Activated naive CD8-positive, alpha-beta T cell treated with anti-CD3 and anti-CD28 coated beads, Interleukin-2, amount 10 ng/mL, durations not matched to agents 7 days and 5 days (primary cell): ENCODE results near the gene LCN12. TPM values are rescaled to one million over a fixed set of nuclear protein-coding genes. Genes with fewer than 3 reads are reported as not detected.
A peak's percentile ranks its signal among the peaks of the same experiment; 100 is the strongest.

Source experiments
- ATAC-seq: fragments of 150-1000 bp; cut with Tn5 transposase; one replicate; pipeline ENCODE4 v1.10.0; 2021; ENCODE audit warnings: low read depth, moderate library complexity
- POLR2A ChIA-PET: fragments of 350-600 bp; sonication (Branson Sonifier 250); formaldehyde crosslinking; loops from one replicate; lab custom pipeline; 2021; ENCODE audit warnings: antibody characterized with exemption; lab: Charles Lee
- DNase-seq: peaks from one replicate; pipeline ENCODE4 v3.0.0; 2021
- H3K27ac Mint-ChIP-seq: one replicate; pipeline ENCODE4 v1.8.0; 2022; ENCODE audit warnings: mild to moderate bottlenecking, mixed read lengths
- H3K27me3 Mint-ChIP-seq: one replicate; pipeline ENCODE4 v1.8.0; 2022; ENCODE audit warnings: mild to moderate bottlenecking, moderate library complexity, mixed read lengths
- H3K36me3 Mint-ChIP-seq: one replicate; pipeline ENCODE4 v1.8.0; 2021; ENCODE audit warnings: mild to moderate bottlenecking, mixed read lengths
- H3K4me1 Mint-ChIP-seq: one replicate; pipeline ENCODE4 v1.8.0; 2021; ENCODE audit warnings: mixed read lengths
- H3K4me3 Mint-ChIP-seq: one replicate; pipeline ENCODE4 v1.8.0; 2022; ENCODE audit warnings: mild to moderate bottlenecking, moderate library complexity, mixed read lengths
- H3K9me3 Mint-ChIP-seq: one replicate; pipeline ENCODE4 v1.8.0; 2021; ENCODE audit warnings: mixed read lengths
- total RNA-seq, 2 experiments: library from RNA; stranded (reverse); gene quantifications; one replicate each; pipeline ENCODE4 v1.2.3, GENCODE V29; 2021

The LCN12 gene
- total RNA-seq, 2 experiments from 2014 or later, result 0.91 to 1.1 TPM

GRCh38 chr9:136991993-136992818, 40.1 kb downstream of the LCN12 start, which contains the start of gene PAXX:
TSS of gene PAXX (plus strand) at chr9:136992422. CDS start at chr9:136992444, 22 bp downstream.
- Mint-ChIP-seq H3K36me3 (peaks cover 2% of the 10 kb centered on the region), H3K9me3 (no peaks in the 10 kb centered on the region), H3K27me3 (peaks cover 22% of the 10 kb centered on the region), H3K4me3 (peak within 1 kb of the TSS; percentile 85), H3K4me1 (peaks cover 17% of the 10 kb centered on the region), H3K27ac (peak within 1 kb of the TSS; percentile 82)
- peak; percentile 99 for DNase-seq
- POLR2A ChIA-PET, result interaction anchor here (0.7 to 2.2 kb wide), 20 partner anchors 8 to 249 kb away, joined by 3 to 19 read pairs (median 6); partner anchors contain the start of genes AJM1, FBXW5, FUT7 and LCNL1
- peak; percentile 81 for ATAC-seq

DNA sequence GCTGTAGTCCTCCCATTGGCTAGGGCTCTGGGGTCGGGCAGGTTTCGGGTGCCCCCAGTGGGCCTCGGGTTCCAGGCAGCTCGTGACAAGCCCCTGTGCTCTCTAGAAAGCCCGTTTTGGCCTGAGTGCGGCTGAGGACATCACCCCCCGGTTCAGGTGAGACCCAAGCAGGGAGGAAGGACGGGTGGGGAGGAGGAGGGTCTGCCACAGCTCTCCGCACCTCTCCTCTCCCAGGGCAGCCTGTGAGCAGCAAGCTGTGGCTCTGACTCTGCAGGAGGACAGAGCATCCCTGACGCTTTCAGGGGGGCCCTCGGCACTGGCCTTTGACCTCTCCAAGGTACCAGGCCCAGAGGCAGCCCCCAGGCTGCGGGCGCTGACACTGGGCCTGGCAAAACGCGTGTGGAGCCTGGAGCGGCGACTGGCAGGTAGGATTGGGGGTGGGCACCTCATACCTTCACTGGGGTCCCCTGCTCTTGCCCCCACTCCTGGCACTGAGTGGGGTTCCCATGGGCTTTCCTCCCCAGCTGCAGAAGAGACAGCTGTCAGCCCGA, 40.8 kb downstream of the LCN12 start:
- DNase-seq (no peak), ATAC-seq (peak; percentile 1)
- peaks cover 21% of the 10 kb centered on the region for H3K4me1 Mint-ChIP-seq
- peaks cover 2% of the 10 kb centered on the region for H3K36me3 Mint-ChIP-seq
- peak overlapping the region; percentile 82 for H3K27ac Mint-ChIP-seq
- H3K27me3 Mint-ChIP-seq, result peaks cover 15% of the 10 kb centered on the region
- H3K4me3 Mint-ChIP-seq, result peak overlapping the region; percentile 85
- POLR2A ChIA-PET, result interaction anchor here (0.7 to 2.2 kb wide), 18 partner anchors 7 to 248 kb away, joined by 3 to 19 read pairs (median 6); partner anchors contain the start of genes FBXW5, LCNL1, MAN1B1 and PTGDS
- no peaks in the 10 kb centered on the region for H3K9me3 Mint-ChIP-seq

- Mint-ChIP-seq H3K4me3 (no peak overlapping the region), H3K27ac (no peak overlapping the region), H3K27me3 (peaks cover 10% of the 10 kb centered on the region), H3K4me1 (peaks cover 29% of the 10 kb centered on the region), H3K36me3 (peaks cover 2% of the 10 kb centered on the region), H3K9me3 (no peaks in the 10 kb centered on the region)
- DNase-seq (no peak), ATAC-seq (no peak)
- POLR2A ChIA-PET, result interaction anchor here (1.1 to 1.5 kb wide), 2 partner anchors 32 to 40 kb away, joined by 4 read pairs; no protein-coding TSS in a partner anchor
Measured at GRCh38 chr9:136994180-136994887, 42.3 kb downstream of the LCN12 start.

DNA sequence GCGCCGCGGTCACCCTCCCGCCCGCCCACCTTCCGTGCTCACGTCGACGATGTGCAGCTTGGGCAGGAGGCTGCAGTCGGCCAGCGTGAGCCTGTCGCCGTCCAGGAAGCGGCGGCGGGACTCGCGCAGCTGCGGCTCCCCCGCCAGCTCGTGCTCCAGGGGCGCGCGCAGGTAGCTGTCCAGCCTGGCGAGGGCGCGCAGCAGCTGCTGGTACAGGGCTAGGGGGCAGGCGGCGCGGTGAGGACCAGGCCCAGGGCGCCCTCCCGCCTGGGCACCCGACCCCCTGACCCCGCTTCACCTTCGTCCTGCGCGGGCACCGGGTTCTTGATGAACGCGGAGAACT, 42.8 kb downstream of the LCN12 start:
- POLR2A ChIA-PET, result no interaction called here
- Mint-ChIP-seq H3K4me1 (peaks cover 31% of the 10 kb centered on the region), H3K27ac (no peak overlapping the region), H3K27me3 (peaks cover 5% of the 10 kb centered on the region), H3K4me3 (no peak overlapping the region), H3K9me3 (no peaks in the 10 kb centered on the region), H3K36me3 (peaks cover 2% of the 10 kb centered on the region)
- DNase-seq (no peak), ATAC-seq (no peak)

DNA sequence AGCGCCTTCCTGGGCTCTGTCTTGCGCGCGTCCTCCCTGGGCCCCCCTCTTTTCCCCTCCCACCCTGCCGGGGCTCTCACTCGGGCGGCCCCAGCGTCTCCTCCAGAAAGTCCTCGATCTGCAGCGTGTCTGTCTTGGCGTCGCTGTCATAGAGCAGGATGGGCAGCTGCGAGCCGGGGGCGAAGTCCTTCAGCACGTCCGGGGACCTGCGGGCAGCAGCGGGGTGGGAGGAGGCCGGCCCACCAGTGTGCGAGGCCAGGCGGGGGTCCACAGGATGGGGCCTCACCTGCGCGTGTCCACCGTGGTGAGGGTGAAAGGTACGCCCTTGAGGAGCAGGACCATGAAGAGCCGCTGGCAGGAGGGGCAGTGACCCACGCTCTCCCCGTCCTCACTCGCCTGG, 43.3 kb downstream of the LCN12 start:
- no peak overlapping the region for H3K4me3 Mint-ChIP-seq
- peaks cover 36% of the 10 kb centered on the region for H3K4me1 Mint-ChIP-seq
- H3K36me3 Mint-ChIP-seq, result peaks cover 2% of the 10 kb centered on the region
- H3K27ac Mint-ChIP-seq, result no peak overlapping the region
- DNase-seq (no peak), ATAC-seq (no peak)
- peaks cover 2% of the 10 kb centered on the region for H3K27me3 Mint-ChIP-seq
- POLR2A ChIA-PET, result interaction anchor here (0.5 to 1.7 kb wide), 9 partner anchors 17 to 474 kb away, joined by 3 to 10 read pairs (median 3); partner anchors contain the start of gene MAN1B1
- H3K9me3 Mint-ChIP-seq, result no peaks in the 10 kb centered on the region

GRCh38 chr9:136995772-136996311, 43.8 kb downstream of the LCN12 start:
- peak overlapping the region; percentile 80 for H3K27ac Mint-ChIP-seq
- peaks cover 2% of the 10 kb centered on the region for H3K36me3 Mint-ChIP-seq
- DNase-seq (no peak), ATAC-seq (no peak)
- POLR2A ChIA-PET, result interaction anchor here (0.5 to 1.7 kb wide), 11 partner anchors 17 to 474 kb away, joined by 3 to 10 read pairs (median 3); partner anchors contain the start of genes C8G and MAN1B1
- H3K9me3 Mint-ChIP-seq, result no peaks in the 10 kb centered on the region
- H3K27me3 Mint-ChIP-seq, result peaks cover 4% of the 10 kb centered on the region
- H3K4me1 Mint-ChIP-seq, result peaks cover 39% of the 10 kb centered on the region
- H3K4me3 Mint-ChIP-seq, result peak overlapping the region; percentile 64

GRCh38 chr9:136996361-136997292, 44.6 kb downstream of the LCN12 start, which contains the start of gene CLIC3:
TSS of gene CLIC3 (minus strand) at chr9:136996568. CDS start at chr9:136996543, 25 bp downstream.
- Mint-ChIP-seq H3K27ac (peak within 1 kb of the TSS; percentile 82), H3K27me3 (peaks cover 2% of the 10 kb centered on the region), H3K4me1 (peaks cover 34% of the 10 kb centered on the region), H3K36me3 (peaks cover 2% of the 10 kb centered on the region), H3K9me3 (no peaks in the 10 kb centered on the region), H3K4me3 (peak within 1 kb of the TSS; percentile 64)
- DNase-seq (peak; percentile 73), ATAC-seq (peak; percentile 10)
- POLR2A ChIA-PET, result interaction anchor here (0.9 to 1.7 kb wide), 11 partner anchors 18 to 133 kb away, joined by 3 to 10 read pairs (median 3); partner anchors contain the start of genes C8G and MAN1B1

DNA sequence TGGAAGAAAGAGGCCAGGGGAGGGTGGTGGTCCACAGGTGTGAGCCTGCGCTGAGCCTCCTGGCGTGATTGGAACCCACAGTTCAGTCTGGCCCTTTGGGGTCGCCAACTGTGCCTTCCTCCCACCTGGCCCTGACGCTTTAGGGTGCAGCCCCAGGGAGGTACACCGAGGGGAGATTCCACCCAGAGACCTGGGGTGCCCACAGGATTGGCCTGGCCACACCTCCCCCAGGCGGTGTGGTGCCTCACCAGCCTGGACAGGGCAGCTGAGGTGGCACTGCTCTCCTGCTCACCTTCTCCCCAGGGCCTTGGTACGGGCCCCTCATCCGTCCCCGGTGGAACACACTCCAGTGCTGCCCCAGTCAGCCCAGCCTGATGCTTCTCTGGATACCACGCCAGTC, 45.3 kb downstream of the LCN12 start:
- Mint-ChIP-seq H3K36me3 (peaks cover 2% of the 10 kb centered on the region), H3K4me3 (peak overlapping the region; percentile 70), H3K27me3 (peaks cover 7% of the 10 kb centered on the region), H3K27ac (peak overlapping the region; percentile 82), H3K4me1 (peaks cover 33% of the 10 kb centered on the region), H3K9me3 (no peaks in the 10 kb centered on the region)
- no peak for DNase-seq
- no peak for ATAC-seq
- POLR2A ChIA-PET, result interaction anchor here (1.1 to 1.7 kb wide), 4 partner anchors 29 to 132 kb away, joined by 3 to 5 read pairs (median 4); no protein-coding TSS in a partner anchor

- Mint-ChIP-seq H3K4me1 (peaks cover 33% of the 10 kb centered on the region), H3K27me3 (peaks cover 10% of the 10 kb centered on the region), H3K9me3 (no peaks in the 10 kb centered on the region), H3K4me3 (peak overlapping the region; percentile 70), H3K27ac (peak overlapping the region; percentile 82), H3K36me3 (peaks cover 2% of the 10 kb centered on the region)
- peak; percentile 58 for DNase-seq
- POLR2A ChIA-PET, result interaction anchor here (1.1 kb wide), 1 partner anchor 50 kb away, joined by 3 read pairs; no protein-coding TSS in a partner anchor
- peak; percentile 7 for ATAC-seq
Measured at GRCh38 chr9:136997830-136998234, 45.8 kb downstream of the LCN12 start.

DNA sequence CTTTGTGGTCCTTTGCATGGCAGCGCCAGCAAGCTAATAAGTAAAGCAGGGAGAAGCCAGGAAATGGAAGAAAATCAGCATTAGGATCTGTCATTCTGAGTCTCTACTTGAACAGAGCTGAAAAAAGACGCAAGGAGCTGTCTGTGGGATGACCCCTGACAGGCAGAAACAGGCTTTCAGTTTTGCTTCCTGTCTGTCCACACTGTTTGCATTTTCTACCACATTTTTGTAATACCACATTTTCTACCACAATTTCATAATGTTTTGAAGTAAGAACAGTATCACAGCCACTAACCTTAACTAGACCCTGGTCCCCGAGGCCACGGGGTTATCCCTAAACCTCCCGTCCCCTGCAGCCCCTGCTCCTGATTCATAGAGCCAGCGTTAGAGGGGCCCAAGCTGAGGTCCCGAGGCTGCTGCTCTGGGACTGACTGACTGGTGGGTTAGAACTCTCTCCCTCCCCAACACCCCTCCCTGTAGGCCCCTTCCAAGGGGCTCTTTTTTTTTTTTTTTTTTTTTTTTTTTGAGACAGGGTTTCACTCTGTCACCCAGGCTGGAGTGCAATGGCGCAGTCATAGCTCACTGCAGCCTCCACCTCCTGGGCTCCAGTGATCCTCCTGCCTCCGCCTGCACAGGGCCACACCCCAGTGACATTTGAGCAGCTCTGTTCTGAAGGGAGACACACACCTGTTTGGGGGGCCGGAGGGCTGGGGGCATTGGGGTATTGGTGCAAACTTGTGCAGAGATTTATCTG, 48.3 kb downstream of the LCN12 start:
- DNase-seq (peak; percentile 58), ATAC-seq (peak; percentile 59)
- H3K27ac Mint-ChIP-seq, result peak overlapping the region; percentile 82
- no peaks in the 10 kb centered on the region for H3K9me3 Mint-ChIP-seq
- peaks cover 12% of the 10 kb centered on the region for H3K27me3 Mint-ChIP-seq
- H3K4me3 Mint-ChIP-seq, result peak overlapping the region; percentile 65
- POLR2A ChIA-PET, result interaction anchor here (0.6 to 1.8 kb wide), 10 partner anchors 8 to 646 kb away, joined by 3 to 11 read pairs (median 4); partner anchors contain the start of gene PAXX
- no peaks in the 10 kb centered on the region for H3K36me3 Mint-ChIP-seq
- H3K4me1 Mint-ChIP-seq, result peaks cover 28% of the 10 kb centered on the region
